Astrocyte (in vitro differentiated cells and primary cell): ENCODE results near the gene TOR2A. TPM values are rescaled to one million over a fixed set of nuclear protein-coding genes. Genes with fewer than 3 reads are reported as not detected.
A peak's percentile ranks its signal among the peaks of the same experiment; 100 is the strongest.

Source experiments
- DNase-seq: peaks from one replicate; pipeline ENCODE4 v3.0.0-alpha.2; 2010; ENCODE audit warnings: low read depth
- FAIRE-seq: peaks from 2 replicates; lab custom pipeline; 2011; peaks lifted over from hg19 to GRCh38; lab: Jason Lieb, UNC
- H2AFZ ChIP-seq: 2 replicates; pipeline ENCODE4 v1.6.0; 2012; ENCODE audit warnings: low read depth, low read length, inconsistent platforms
- H3K27ac ChIP-seq: 2 replicates; pipeline ENCODE4 v1.5.1; 2011; ENCODE audit warnings: low read depth, low read length, inconsistent platforms
- H3K27me3 ChIP-seq: 2 replicates; pipeline ENCODE4 v1.6.0; 2011; ENCODE audit warnings: low read length, inconsistent platforms; ENCODE audit not compliant: insufficient read depth
- H3K36me3 ChIP-seq: 2 replicates; pipeline ENCODE4 v1.5.1; 2011; ENCODE audit warnings: low read length, inconsistent platforms; ENCODE audit not compliant: insufficient read depth
- H3K4me1 ChIP-seq: 2 replicates; pipeline ENCODE4 v1.5.1; 2011; ENCODE audit warnings: low read length, inconsistent platforms; ENCODE audit not compliant: insufficient read depth
- H3K4me2 ChIP-seq: 2 replicates; pipeline ENCODE4 v1.6.0; 2012; ENCODE audit warnings: low read length, inconsistent platforms
- H3K4me3 ChIP-seq: 2 replicates; pipeline ENCODE4 v1.5.1; 2011; ENCODE audit warnings: low read depth, mild to moderate bottlenecking, low read length, inconsistent platforms; ENCODE audit not compliant: insufficient read depth
- H3K79me2 ChIP-seq: 2 replicates; pipeline ENCODE4 v1.6.0; 2012; ENCODE audit warnings: mild to moderate bottlenecking, low read length, inconsistent platforms; ENCODE audit not compliant: insufficient read depth
- H3K9ac ChIP-seq: 2 replicates; pipeline ENCODE4 v1.6.0; 2012; ENCODE audit warnings: mild to moderate bottlenecking, low read length, inconsistent platforms
- H3K9me3 ChIP-seq: 2 replicates; pipeline ENCODE4 v1.5.1; 2012; ENCODE audit warnings: low read depth, mild to moderate bottlenecking, low read length, inconsistent platforms; ENCODE audit not compliant: insufficient read depth
- H4K20me1 ChIP-seq: 2 replicates; pipeline ENCODE4 v1.6.0; 2012; ENCODE audit warnings: low read length, inconsistent platforms; ENCODE audit not compliant: insufficient read depth
- H3K27ac Mint-ChIP-seq: one replicate; pipeline ENCODE4 v1.8.0; 2021; ENCODE audit warnings: mild to moderate bottlenecking, mixed read lengths; ENCODE audit not compliant: unreplicated experiment
- H3K27me3 Mint-ChIP-seq: one replicate; pipeline ENCODE4 v1.8.0; 2021; ENCODE audit warnings: low read depth, mixed read lengths; ENCODE audit not compliant: unreplicated experiment
- H3K36me3 Mint-ChIP-seq: one replicate; pipeline ENCODE4 v1.8.0; 2021; ENCODE audit warnings: low read depth, mixed read lengths; ENCODE audit not compliant: unreplicated experiment
- H3K4me1 Mint-ChIP-seq: one replicate; pipeline ENCODE4 v1.8.0; 2021; ENCODE audit warnings: low read depth, mixed read lengths; ENCODE audit not compliant: unreplicated experiment
- H3K4me3 Mint-ChIP-seq: one replicate; pipeline ENCODE4 v1.8.0; 2021; ENCODE audit warnings: mild to moderate bottlenecking, moderate library complexity, mixed read lengths; ENCODE audit not compliant: unreplicated experiment
- H3K9me3 Mint-ChIP-seq: one replicate; pipeline ENCODE4 v1.8.0; 2021; ENCODE audit warnings: mild to moderate bottlenecking, mixed read lengths; ENCODE audit not compliant: unreplicated experiment
- CTCF ChIP-seq: IDR thresholded peaks from 2 replicates; pipeline ENCODE4 v1.5.1; 2011; ENCODE audit warnings: low read depth, mild to moderate bottlenecking, inconsistent platforms, low read length, moderate library complexity; ENCODE audit not compliant: insufficient read depth
- EZH2 ChIP-seq: IDR thresholded peaks from 2 replicates; pipeline ENCODE4 v1.6.1; 2012; ENCODE audit warnings: mild to moderate bottlenecking, low read length, inconsistent platforms; ENCODE audit not compliant: insufficient read depth
- total RNA-seq: library from RNA; stranded (reverse); gene quantifications from 2 replicates; pipeline ENCODE4 v1.2.1, GENCODE V29; 2021

TOR2A gene
- total RNA-seq, 1 donor from 2014 or later: 7.5 TPM

DNA sequence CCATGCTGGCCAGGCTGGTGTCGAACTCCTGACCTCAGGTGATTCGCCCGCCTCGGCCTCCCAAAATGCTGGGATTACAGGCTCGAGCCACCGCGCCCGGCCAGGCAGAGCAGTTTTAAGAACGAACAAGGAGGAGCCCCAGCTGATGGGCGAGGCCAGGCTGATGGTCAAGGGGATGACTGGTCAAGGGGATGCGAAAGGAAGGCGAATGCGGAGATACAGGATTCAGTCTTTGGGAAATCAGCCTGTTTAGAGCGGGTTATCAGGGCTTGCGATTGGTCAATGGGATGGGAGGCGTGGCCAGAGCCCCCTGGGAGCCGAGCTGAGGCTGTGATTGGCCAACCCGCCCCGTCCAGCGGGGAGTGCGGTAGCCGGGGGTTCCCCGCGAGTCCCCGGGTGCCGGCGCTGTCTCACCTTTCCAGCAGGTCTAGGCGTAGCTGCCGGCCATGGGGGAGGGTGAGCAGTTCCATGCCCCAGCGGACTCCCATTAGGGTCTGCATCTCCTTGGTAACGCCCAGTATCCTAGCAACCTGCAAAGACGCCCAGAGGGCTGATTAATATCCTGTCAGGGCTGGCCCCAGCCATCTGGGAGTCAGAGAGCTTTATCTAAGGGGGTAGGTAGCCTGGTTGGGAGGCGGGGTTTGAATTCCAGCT lies 7.5 kb upstream of the TOR2A start:
- Histone ChIP-seq H3K4me2 (peak overlapping the region; percentile 80), H3K27me3 (no peaks in the 10 kb centered on the region), H3K9ac (no peak overlapping the region), H3K36me3 (no peaks in the 10 kb centered on the region), H3K79me2 (no peaks in the 10 kb centered on the region), H2AFZ (peak overlapping the region; percentile 58), H3K4me3 (peak overlapping the region; percentile 36), H3K9me3 (no peaks in the 10 kb centered on the region), H4K20me1 (no peaks in the 10 kb centered on the region), H3K4me1 (peaks cover 10% of the 10 kb centered on the region), H3K27ac (no peak overlapping the region)
- Mint-ChIP-seq H3K9me3 (no peaks in the 10 kb centered on the region), H3K4me3 (peak overlapping the region; percentile 79), H3K36me3 (no peaks in the 10 kb centered on the region), H3K4me1 (peaks cover 3% of the 10 kb centered on the region), H3K27me3 (peaks cover 8% of the 10 kb centered on the region), H3K27ac (peak overlapping the region; percentile 44)
- TF ChIP-seq EZH2: no peak
- TF ChIP-seq CTCF: no peak
- FAIRE-seq (no peak), DNase-seq (peak; percentile 71)

DNA sequence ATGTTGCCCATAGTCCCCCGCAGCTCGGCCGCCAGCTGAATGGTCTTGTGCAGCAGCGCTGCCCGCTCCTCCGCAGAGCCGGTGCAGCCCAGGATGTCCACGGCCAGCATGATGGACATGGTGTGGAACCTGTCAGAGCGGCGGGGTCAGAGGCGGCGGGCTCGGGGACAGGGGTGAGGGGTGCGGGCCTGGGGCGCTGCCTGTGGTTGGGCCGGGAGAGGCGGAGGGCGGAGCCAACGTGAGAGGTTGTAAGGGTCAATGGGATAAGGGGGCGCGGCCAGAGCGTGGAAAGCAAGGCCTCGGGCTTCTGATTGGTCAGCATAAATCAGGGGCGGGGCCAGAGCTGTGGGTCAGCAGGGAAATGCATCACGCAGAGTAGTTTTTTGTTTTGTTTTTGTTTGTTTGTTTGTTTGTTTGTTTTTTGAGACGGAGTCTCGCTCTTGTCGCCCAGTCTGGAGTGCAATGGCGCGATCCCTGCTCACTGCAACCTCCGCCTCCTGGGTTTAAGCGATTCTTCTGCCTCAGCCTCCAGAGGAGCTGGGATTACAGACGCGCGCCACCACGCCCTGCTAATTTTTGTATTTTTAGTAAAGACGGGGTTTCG lies 6.8 kb upstream of the TOR2A start:
- Histone ChIP-seq H3K27me3 (no peaks in the 10 kb centered on the region), H3K9me3 (no peaks in the 10 kb centered on the region), H3K79me2 (no peaks in the 10 kb centered on the region), H3K9ac (no peak overlapping the region), H2AFZ (peak overlapping the region; percentile 58), H3K4me2 (peak overlapping the region; percentile 80), H3K36me3 (no peaks in the 10 kb centered on the region), H3K4me3 (peak overlapping the region; percentile 36), H4K20me1 (no peaks in the 10 kb centered on the region), H3K27ac (no peak overlapping the region), H3K4me1 (peaks cover 10% of the 10 kb centered on the region)
- no peaks in the 10 kb centered on the region for H3K9me3 Mint-ChIP-seq
- peak overlapping the region; percentile 79 for H3K4me3 Mint-ChIP-seq
- DNase-seq: peak; percentile 10
- TF ChIP-seq EZH2: no peak
- TF ChIP-seq CTCF: no peak
- H3K36me3 Mint-ChIP-seq: no peaks in the 10 kb centered on the region
- H3K4me1 Mint-ChIP-seq: peaks cover 3% of the 10 kb centered on the region
- FAIRE-seq: no peak
- peaks cover 8% of the 10 kb centered on the region for H3K27me3 Mint-ChIP-seq
- no peak overlapping the region for H3K27ac Mint-ChIP-seq
